Vagina (tissue), 2 donors: ENCODE results near the gene CIAO2B.

ENCODE experiments used
- POLR2A ChIP-seq, 2 donors: fragments of 450-650 bp; IDR thresholded peaks; one replicate each; pipeline ENCODE4 v1.6.1; 2017; ENCODE audit warnings: antibody characterized with exemption in 2 of 2, mild to moderate bottlenecking in 2 of 2, moderate library complexity in 2 of 2
- TF ChIP-seq, protein P1 (sequence below), 3 experiments: fragments of 450-650 bp in 2 of 3; fragments of 200-600 bp in 1 of 3; sonication (generic) in 1 of 3; IDR thresholded peaks; one replicate each; pipeline ENCODE4 v1.5.1; 2017 to 2019; ENCODE audit warnings: antibody characterized with exemption in 3 of 3, mild to moderate bottlenecking in 2 of 3, moderate library complexity in 2 of 3

- TF ChIP-seq, protein P1, sequence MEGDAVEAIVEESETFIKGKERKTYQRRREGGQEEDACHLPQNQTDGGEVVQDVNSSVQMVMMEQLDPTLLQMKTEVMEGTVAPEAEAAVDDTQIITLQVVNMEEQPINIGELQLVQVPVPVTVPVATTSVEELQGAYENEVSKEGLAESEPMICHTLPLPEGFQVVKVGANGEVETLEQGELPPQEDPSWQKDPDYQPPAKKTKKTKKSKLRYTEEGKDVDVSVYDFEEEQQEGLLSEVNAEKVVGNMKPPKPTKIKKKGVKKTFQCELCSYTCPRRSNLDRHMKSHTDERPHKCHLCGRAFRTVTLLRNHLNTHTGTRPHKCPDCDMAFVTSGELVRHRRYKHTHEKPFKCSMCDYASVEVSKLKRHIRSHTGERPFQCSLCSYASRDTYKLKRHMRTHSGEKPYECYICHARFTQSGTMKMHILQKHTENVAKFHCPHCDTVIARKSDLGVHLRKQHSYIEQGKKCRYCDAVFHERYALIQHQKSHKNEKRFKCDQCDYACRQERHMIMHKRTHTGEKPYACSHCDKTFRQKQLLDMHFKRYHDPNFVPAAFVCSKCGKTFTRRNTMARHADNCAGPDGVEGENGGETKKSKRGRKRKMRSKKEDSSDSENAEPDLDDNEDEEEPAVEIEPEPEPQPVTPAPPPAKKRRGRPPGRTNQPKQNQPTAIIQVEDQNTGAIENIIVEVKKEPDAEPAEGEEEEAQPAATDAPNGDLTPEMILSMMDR (IDR thresholded peaks at IDR 0.05) = no peak
- TF ChIP-seq POLR2A (IDR thresholded peaks at IDR 0.05) = no peak
Observed at GRCh38 chr16:66946974-66947301, 12.7 kb upstream of the CIAO2B start.
